Glutamatergic neuron (in vitro differentiated cells): ENCODE measurements around the gene SERPINB3. TPM values are rescaled to one million over a fixed set of nuclear protein-coding genes. Genes with fewer than 3 reads are reported as not detected.

ENCODE experiments used
- DNase-seq: peaks from one replicate; pipeline ENCODE4 v3.0.0; 2022
- H3K27ac Mint-ChIP-seq: one replicate; pipeline ENCODE4 v1.8.0; 2020; ENCODE audit warnings: mild to moderate bottlenecking, mixed read lengths, inconsistent platforms; ENCODE audit not compliant: unreplicated experiment
- H3K27me3 Mint-ChIP-seq: one replicate; pipeline ENCODE4 v1.8.0; 2020; ENCODE audit warnings: mild to moderate bottlenecking, moderate library complexity, mixed read lengths, inconsistent platforms; ENCODE audit not compliant: unreplicated experiment
- H3K36me3 Mint-ChIP-seq: one replicate; pipeline ENCODE4 v1.8.0; 2020; ENCODE audit warnings: mild to moderate bottlenecking, mixed read lengths, inconsistent platforms; ENCODE audit not compliant: unreplicated experiment
- H3K4me1 Mint-ChIP-seq: one replicate; pipeline ENCODE4 v1.8.0; 2020; ENCODE audit warnings: mild to moderate bottlenecking, low read depth, mixed read lengths, inconsistent platforms; ENCODE audit not compliant: unreplicated experiment
- H3K4me3 Mint-ChIP-seq: one replicate; pipeline ENCODE4 v1.8.0; 2020; ENCODE audit warnings: mild to moderate bottlenecking, mixed read lengths, inconsistent platforms; ENCODE audit not compliant: unreplicated experiment
- H3K9me3 Mint-ChIP-seq: one replicate; pipeline ENCODE4 v1.8.0; 2020; ENCODE audit warnings: mild to moderate bottlenecking, moderate library complexity, mixed read lengths, inconsistent platforms; ENCODE audit not compliant: unreplicated experiment
- total RNA-seq: library from RNA; stranded (reverse); fragmentation: NEBNext Ultra II Directional; extraction: Animal tissue kit (Norgen Biotek cat#: 25700); gene quantifications from one replicate; pipeline ENCODE4 v1.2.1, GENCODE V29; 2021; ENCODE audit not compliant: unreplicated experiment
- TF ChIP-seq, protein P1 (sequence below): fragments of 200-600 bp; sonication (generic); IDR thresholded peaks from one replicate; pipeline ENCODE4 v1.5.0; 2021; ENCODE audit not compliant: partially characterized antibody, unreplicated experiment

Gene SERPINB3
- total RNA-seq, 1 donor from 2014 or later: not detected

DNA sequence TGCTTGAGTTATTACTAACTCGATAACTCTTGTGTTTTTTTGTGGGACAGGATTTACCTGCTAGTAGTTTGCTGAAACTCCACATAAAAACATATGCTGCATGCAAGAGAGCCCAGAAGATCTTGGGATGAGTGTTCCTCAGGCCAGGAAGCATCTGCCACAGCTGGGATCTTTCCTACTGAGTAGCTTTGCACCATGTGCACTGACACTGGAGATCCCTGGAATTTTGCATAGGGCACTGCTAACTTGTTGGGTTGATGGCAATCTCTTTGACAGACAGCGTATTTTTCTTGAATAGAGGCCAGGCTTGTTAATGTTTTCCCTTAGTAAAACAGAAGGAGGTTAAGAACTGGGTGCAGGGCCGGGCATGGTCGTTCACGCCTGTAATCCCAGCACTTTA, 40.3 kb upstream of the SERPINB3 start:
- no peaks in the 10 kb centered on the region for H3K27me3 Mint-ChIP-seq
- no peaks in the 10 kb centered on the region for H3K4me1 Mint-ChIP-seq
- H3K4me3 Mint-ChIP-seq: no peak overlapping the region
- TF ChIP-seq, protein P1, sequence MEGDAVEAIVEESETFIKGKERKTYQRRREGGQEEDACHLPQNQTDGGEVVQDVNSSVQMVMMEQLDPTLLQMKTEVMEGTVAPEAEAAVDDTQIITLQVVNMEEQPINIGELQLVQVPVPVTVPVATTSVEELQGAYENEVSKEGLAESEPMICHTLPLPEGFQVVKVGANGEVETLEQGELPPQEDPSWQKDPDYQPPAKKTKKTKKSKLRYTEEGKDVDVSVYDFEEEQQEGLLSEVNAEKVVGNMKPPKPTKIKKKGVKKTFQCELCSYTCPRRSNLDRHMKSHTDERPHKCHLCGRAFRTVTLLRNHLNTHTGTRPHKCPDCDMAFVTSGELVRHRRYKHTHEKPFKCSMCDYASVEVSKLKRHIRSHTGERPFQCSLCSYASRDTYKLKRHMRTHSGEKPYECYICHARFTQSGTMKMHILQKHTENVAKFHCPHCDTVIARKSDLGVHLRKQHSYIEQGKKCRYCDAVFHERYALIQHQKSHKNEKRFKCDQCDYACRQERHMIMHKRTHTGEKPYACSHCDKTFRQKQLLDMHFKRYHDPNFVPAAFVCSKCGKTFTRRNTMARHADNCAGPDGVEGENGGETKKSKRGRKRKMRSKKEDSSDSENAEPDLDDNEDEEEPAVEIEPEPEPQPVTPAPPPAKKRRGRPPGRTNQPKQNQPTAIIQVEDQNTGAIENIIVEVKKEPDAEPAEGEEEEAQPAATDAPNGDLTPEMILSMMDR: no peak
- H3K9me3 Mint-ChIP-seq: no peaks in the 10 kb centered on the region
- no peak for DNase-seq
- no peak overlapping the region for H3K27ac Mint-ChIP-seq
- H3K36me3 Mint-ChIP-seq: no peaks in the 10 kb centered on the region

GRCh38 chr18:63700501-63700900, 38.8 kb upstream of the SERPINB3 start:
- H3K27me3 Mint-ChIP-seq: no peaks in the 10 kb centered on the region
- no peaks in the 10 kb centered on the region for H3K4me1 Mint-ChIP-seq
- H3K9me3 Mint-ChIP-seq: no peaks in the 10 kb centered on the region
- TF ChIP-seq, protein P1: no peak
- DNase-seq: no peak
- no peak overlapping the region for H3K27ac Mint-ChIP-seq
- H3K36me3 Mint-ChIP-seq: no peaks in the 10 kb centered on the region
- H3K4me3 Mint-ChIP-seq: no peak overlapping the region

- no peak overlapping the region for H3K27ac Mint-ChIP-seq
- no peaks in the 10 kb centered on the region for H3K9me3 Mint-ChIP-seq
- TF ChIP-seq, protein P1: no peak
- H3K36me3 Mint-ChIP-seq: no peaks in the 10 kb centered on the region
- H3K4me1 Mint-ChIP-seq: no peaks in the 10 kb centered on the region
- no peak for DNase-seq
- H3K4me3 Mint-ChIP-seq: no peak overlapping the region
- H3K27me3 Mint-ChIP-seq: no peaks in the 10 kb centered on the region
Observed at GRCh38 chr18:63697097-63697660, 35.5 kb upstream of the SERPINB3 start.

DNA sequence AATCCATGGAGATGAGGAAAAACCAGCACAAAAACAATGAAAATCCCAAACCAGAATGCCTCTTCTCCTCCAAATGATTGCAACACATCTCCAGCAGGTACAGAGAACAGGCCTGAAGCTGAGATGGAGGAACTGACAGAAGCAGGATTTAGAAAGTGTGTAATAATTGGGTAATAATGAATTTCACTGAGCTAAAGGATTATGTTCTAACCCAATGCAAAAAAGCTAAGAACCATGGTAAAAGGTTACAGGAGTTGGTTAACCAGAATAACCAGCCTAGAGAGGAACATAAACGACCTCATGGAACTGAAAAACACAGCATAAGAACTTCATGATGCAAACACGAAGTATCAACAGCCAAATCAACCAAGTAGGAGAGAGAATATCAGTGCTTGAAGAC, 27.4 kb upstream of the SERPINB3 start:
- Mint-ChIP-seq H3K4me1 (no peaks in the 10 kb centered on the region), H3K4me3 (no peak overlapping the region), H3K36me3 (peaks cover 5% of the 10 kb centered on the region), H3K27ac (no peak overlapping the region), H3K9me3 (peaks cover 1% of the 10 kb centered on the region), H3K27me3 (no peaks in the 10 kb centered on the region)
- TF ChIP-seq, protein P1: no peak
- DNase-seq: no peak

DNA sequence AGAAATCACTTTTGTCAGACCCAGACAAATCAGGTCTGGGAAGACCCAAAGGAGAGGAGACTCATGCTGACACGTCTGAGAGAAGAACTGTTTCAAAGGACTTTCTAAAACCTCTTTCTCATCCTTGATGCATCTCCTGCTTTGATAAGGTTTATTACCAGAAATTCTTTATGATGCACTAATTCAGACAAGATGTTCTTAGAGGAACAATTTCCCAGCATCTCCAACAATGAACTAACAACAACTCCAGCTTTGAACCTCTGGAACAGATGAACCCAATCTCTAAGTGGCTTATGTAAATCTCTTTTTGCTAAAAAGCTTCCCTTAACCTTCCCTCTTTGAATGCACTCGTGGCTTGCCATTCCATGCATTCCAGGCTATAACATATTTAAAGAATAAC, 25.2 kb upstream of the SERPINB3 start:
- Mint-ChIP-seq H3K4me3 (no peak overlapping the region), H3K9me3 (peaks cover 3% of the 10 kb centered on the region), H3K36me3 (peaks cover 5% of the 10 kb centered on the region), H3K27me3 (no peaks in the 10 kb centered on the region), H3K4me1 (no peaks in the 10 kb centered on the region), H3K27ac (no peak overlapping the region)
- TF ChIP-seq, protein P1: no peak
- no peak for DNase-seq
